Amniotic epithelial cell (primary cell): Measurements from ENCODE around the gene TEDDM1.
A peak's percentile ranks its signal among the peaks of the same experiment; 100 is the strongest.

Source experiments
- DNase-seq: peaks from one replicate; pipeline ENCODE4 v3.0.0-alpha.2; 2010; ENCODE audit warnings: low read depth

Gene TEDDM1

GRCh38 chr1:182406012-182406411, 5.5 kb upstream of the TEDDM1 start:
- DNase-seq, result no peak

GRCh38 chr1:182405578-182405977, 5.1 kb upstream of the TEDDM1 start:
- DNase-seq, result no peak

GRCh38 chr1:182404781-182405180, 4.3 kb upstream of the TEDDM1 start:
- DNase-seq, result no peak

GRCh38 chr1:182397653-182398393, 2.6 kb downstream of the TEDDM1 start:
- DNase-seq, result no peak

GRCh38 chr1:182395906-182396305, 4.6 kb downstream of the TEDDM1 start:
- DNase-seq, result no peak

GRCh38 chr1:182394055-182394775, 6.3 kb downstream of the TEDDM1 start:
- DNase-seq, result no peak

GRCh38 chr1:182392050-182393028, 8.1 kb downstream of the TEDDM1 start:
- peak; percentile 26 for DNase-seq

GRCh38 chr1:182391362-182392049, 9.0 kb downstream of the TEDDM1 start, which contains the start of gene GLUL:
GLUL (minus strand) TSS chr1:182391790; CDS start chr1:182388737, 3,053 bp downstream.
- DNase-seq, result peak; percentile 89

GRCh38 chr1:182391028-182391361, 9.5 kb downstream of the TEDDM1 start:
- DNase-seq, result no peak

GRCh38 chr1:182389619-182390047, 10.8 kb downstream of the TEDDM1 start:
- DNase-seq, result peak; percentile 22

GRCh38 chr1:182388392-182389134, 11.9 kb downstream of the TEDDM1 start:
- no peak for DNase-seq

GRCh38 chr1:182387566-182387965, 12.9 kb downstream of the TEDDM1 start:
- no peak for DNase-seq

- no peak for DNase-seq
Measured at GRCh38 chr1:182386980-182387379, 13.5 kb downstream of the TEDDM1 start.

- no peak for DNase-seq
Measured at GRCh38 chr1:182385885-182386853, 14.3 kb downstream of the TEDDM1 start.

GRCh38 chr1:182384387-182384960, 16.0 kb downstream of the TEDDM1 start:
- DNase-seq, result no peak

- DNase-seq, result no peak
Measured at GRCh38 chr1:182383934-182384333, 16.5 kb downstream of the TEDDM1 start.

- no peak for DNase-seq
Measured at GRCh38 chr1:182383037-182383661, 17.3 kb downstream of the TEDDM1 start.

- DNase-seq, result no peak
Measured at GRCh38 chr1:182381962-182382819, 18.3 kb downstream of the TEDDM1 start.
